ENCODE data around the gene TUBB6. TPM values are rescaled to one million over a fixed set of nuclear protein-coding genes. Genes with fewer than 3 reads are reported as not detected.
A peak's percentile ranks its signal among the peaks of the same experiment; 100 is the strongest.

The TUBB6 gene
- total RNA-seq, 2 donors from 2014 or later: 71.1 to 109 TPM

- ATAC-seq: no peak
- Histone ChIP-seq H3K27ac (peak overlapping the region in 3 of 4 donors; percentile 2 to 90 (median 18)), H3K27me3 (no peaks in the 10 kb centered on the region), H3K4me3 (no peak overlapping the region), H3K4me1 (peaks cover 46% of the 10 kb centered on the region), H3K9me3 (no peaks in the 10 kb centered on the region), H3K36me3 (replicated peaks in 1 of 2; ENCODE audit: insufficient read depth in 1 of 2, low read depth in 2 of 2) (peaks cover 0 to 3% of the 10 kb centered on the region in 2 donors)
- intact Hi-C loops (cut with DNase I): no loop called here
- TF ChIP-seq CTCF (IDR thresholded peaks at IDR 0.05) (no peak), POLR2A (IDR thresholded peaks at IDR 0.05) (no peak)
- no peak for DNase-seq
- 54 to 55% methylated on average over 10 of the region's 10 CpGs for WGBS, 2 donors
Measured at GRCh38 chr18:12315490-12315889, 7.4 kb downstream of the TUBB6 start.

GRCh38 chr18:12315911-12316310 lies 7.9 kb downstream of the TUBB6 start:
- no peak for TF ChIP-seq POLR2A (IDR thresholded peaks at IDR 0.05)
- TF ChIP-seq CTCF (IDR thresholded peaks at IDR 0.05): no peak
- Histone ChIP-seq H3K9me3 (no peaks in the 10 kb centered on the region), H3K4me1 (peaks cover 43% of the 10 kb centered on the region), H3K27ac (peak overlapping the region in 2 of 4 donors; percentile 2 to 18), H3K27me3 (no peaks in the 10 kb centered on the region), H3K4me3 (no peak overlapping the region), H3K36me3 (replicated peaks in 1 of 2; ENCODE audit: insufficient read depth in 1 of 2, low read depth in 2 of 2) (peaks cover 0 to 3% of the 10 kb centered on the region in 2 donors)
- DNase-seq: peak in 3 of 4 donors; percentile 49 to 66 (median 55)
- intact Hi-C loops (cut with DNase I): no loop called here
- 18 to 35% methylated on average over 3 to 5 of the region's 5 CpGs for WGBS, 2 donors
- peak; percentile 38 for ATAC-seq

- ATAC-seq: peak; percentile 10
- H3K27ac ChIP-seq: peak overlapping the region in 2 of 4 donors; percentile 6 to 20
- TF ChIP-seq POLR2A (IDR thresholded peaks at IDR 0.05): no peak
- TF ChIP-seq CTCF (IDR thresholded peaks at IDR 0.05): no peak
- no peak for DNase-seq
- WGBS, 2 donors: 66 to 69% methylated on average over 6 of the region's 6 CpGs
- peaks cover 40% of the 10 kb centered on the region for H3K4me1 ChIP-seq
- H3K27me3 ChIP-seq: no peaks in the 10 kb centered on the region
- H3K36me3 ChIP-seq (replicated peaks in 1 of 2; ENCODE audit: insufficient read depth in 1 of 2, low read depth in 2 of 2): no peaks in the 10 kb centered on the region
- no peak overlapping the region for H3K4me3 ChIP-seq
- intact Hi-C loops (cut with DNase I): no loop called here
- H3K9me3 ChIP-seq: no peaks in the 10 kb centered on the region
Measured at GRCh38 chr18:12317664-12318333, 9.8 kb downstream of the TUBB6 start.

- Histone ChIP-seq H3K27me3 (no peaks in the 10 kb centered on the region), H3K36me3 (replicated peaks in 1 of 2; ENCODE audit: insufficient read depth in 1 of 2, low read depth in 2 of 2) (no peaks in the 10 kb centered on the region), H3K27ac (peak overlapping the region in 1 of 4 donors; percentile 20), H3K9me3 (no peaks in the 10 kb centered on the region), H3K4me1 (peaks cover 38% of the 10 kb centered on the region), H3K4me3 (no peak overlapping the region)
- WGBS, 2 donors: 42 to 43% methylated on average over 5 of the region's 5 CpGs
- intact Hi-C loops (cut with DNase I): no loop called here
- TF ChIP-seq POLR2A (IDR thresholded peaks at IDR 0.05) (no peak), CTCF (IDR thresholded peaks at IDR 0.05) (no peak)
- no peak for DNase-seq
- no peak for ATAC-seq
Measured at GRCh38 chr18:12318334-12318697, 10.3 kb downstream of the TUBB6 start.

- ATAC-seq: no peak
- no peaks in the 10 kb centered on the region for H3K36me3 ChIP-seq (replicated peaks in 1 of 2; ENCODE audit: insufficient read depth in 1 of 2, low read depth in 2 of 2)
- H3K4me1 ChIP-seq: peaks cover 32% of the 10 kb centered on the region
- H3K27ac ChIP-seq: no peak overlapping the region
- H3K4me3 ChIP-seq: no peak overlapping the region
- no peaks in the 10 kb centered on the region for H3K27me3 ChIP-seq
- WGBS, 2 donors: 88 to 89% methylated on average over 5 of the region's 5 CpGs
- TF ChIP-seq CTCF (IDR thresholded peaks at IDR 0.05) (no peak), POLR2A (IDR thresholded peaks at IDR 0.05) (no peak)
- intact Hi-C loops (cut with DNase I): no loop called here
- DNase-seq: no peak
- H3K9me3 ChIP-seq: no peaks in the 10 kb centered on the region
Measured at GRCh38 chr18:12318857-12319256, 10.8 kb downstream of the TUBB6 start.
